D721Med (cell line): Measurements from ENCODE around the gene CDH4.

Experiments
- DNase-seq: peaks from one replicate; pipeline ENCODE4 v3.0.0; 2011; ENCODE audit warnings: low spot score; ENCODE audit not compliant: insufficient read length
- FAIRE-seq: peaks from 2 replicates; lab custom pipeline; 2011; peaks lifted over from hg19 to GRCh38; lab: Jason Lieb, UNC
- TF ChIP-seq, protein P1 (sequence below): IDR thresholded peaks from 2 replicates; pipeline ENCODE4 v1.5.1; 2012; ENCODE audit warnings: mild to moderate bottlenecking, control low read depth; ENCODE audit not compliant: insufficient read depth; ENCODE audit errors: missing control alignments

The CDH4 gene

GRCh38 chr20:61932199-61932592, 680.1 kb downstream of the CDH4 start:
- FAIRE-seq (no peak), DNase-seq (no peak)
- TF ChIP-seq, protein P1, sequence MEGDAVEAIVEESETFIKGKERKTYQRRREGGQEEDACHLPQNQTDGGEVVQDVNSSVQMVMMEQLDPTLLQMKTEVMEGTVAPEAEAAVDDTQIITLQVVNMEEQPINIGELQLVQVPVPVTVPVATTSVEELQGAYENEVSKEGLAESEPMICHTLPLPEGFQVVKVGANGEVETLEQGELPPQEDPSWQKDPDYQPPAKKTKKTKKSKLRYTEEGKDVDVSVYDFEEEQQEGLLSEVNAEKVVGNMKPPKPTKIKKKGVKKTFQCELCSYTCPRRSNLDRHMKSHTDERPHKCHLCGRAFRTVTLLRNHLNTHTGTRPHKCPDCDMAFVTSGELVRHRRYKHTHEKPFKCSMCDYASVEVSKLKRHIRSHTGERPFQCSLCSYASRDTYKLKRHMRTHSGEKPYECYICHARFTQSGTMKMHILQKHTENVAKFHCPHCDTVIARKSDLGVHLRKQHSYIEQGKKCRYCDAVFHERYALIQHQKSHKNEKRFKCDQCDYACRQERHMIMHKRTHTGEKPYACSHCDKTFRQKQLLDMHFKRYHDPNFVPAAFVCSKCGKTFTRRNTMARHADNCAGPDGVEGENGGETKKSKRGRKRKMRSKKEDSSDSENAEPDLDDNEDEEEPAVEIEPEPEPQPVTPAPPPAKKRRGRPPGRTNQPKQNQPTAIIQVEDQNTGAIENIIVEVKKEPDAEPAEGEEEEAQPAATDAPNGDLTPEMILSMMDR, result no peak

DNA sequence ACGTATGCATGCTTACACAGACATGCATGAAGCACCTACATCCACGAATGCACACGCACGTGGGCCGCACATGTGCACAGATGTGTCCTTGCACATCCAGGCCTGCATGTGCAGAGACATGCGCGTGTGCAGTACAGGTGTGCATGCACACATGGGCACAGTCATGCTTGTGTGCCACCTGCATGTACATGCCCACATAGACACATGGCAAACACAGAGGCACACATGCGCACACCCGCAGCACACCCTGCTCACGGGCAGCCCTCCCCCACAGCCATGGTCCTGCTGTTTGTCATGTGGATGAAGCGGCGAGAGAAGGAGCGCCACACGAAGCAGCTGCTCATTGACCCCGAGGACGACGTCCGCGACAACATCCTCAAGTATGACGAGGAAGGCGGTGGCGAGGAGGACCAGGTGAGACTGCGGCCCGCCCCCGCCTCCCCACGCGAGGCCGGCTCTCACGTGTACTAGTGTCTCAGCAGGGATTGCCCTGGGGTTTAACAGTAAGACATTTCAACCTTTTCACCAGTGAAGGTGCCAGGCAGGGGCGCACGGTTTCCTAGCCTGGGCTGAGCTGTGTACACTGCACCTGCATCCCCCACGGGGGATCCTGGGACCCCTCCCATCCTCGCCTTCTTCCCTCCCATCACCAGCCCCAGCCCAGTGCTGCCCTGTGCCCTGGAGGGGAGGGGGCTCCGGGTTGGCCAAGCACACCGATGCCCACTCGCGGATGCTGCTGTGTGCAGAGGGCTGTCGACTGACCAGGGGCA, 680.8 kb downstream of the CDH4 start:
- TF ChIP-seq, protein P1, result no peak
- DNase-seq (no peak), FAIRE-seq (no peak)

- FAIRE-seq, result no peak
- no peak for DNase-seq
- TF ChIP-seq, protein P1, result no peak
These were observed 681.5 kb downstream of the CDH4 start for GRCh38 chr20:61933481-61933950.

- DNase-seq, result no peak
- FAIRE-seq, result no peak
- TF ChIP-seq, protein P1, result no peak
These were observed 682.1 kb downstream of the CDH4 start for GRCh38 chr20:61933951-61934715.

DNA sequence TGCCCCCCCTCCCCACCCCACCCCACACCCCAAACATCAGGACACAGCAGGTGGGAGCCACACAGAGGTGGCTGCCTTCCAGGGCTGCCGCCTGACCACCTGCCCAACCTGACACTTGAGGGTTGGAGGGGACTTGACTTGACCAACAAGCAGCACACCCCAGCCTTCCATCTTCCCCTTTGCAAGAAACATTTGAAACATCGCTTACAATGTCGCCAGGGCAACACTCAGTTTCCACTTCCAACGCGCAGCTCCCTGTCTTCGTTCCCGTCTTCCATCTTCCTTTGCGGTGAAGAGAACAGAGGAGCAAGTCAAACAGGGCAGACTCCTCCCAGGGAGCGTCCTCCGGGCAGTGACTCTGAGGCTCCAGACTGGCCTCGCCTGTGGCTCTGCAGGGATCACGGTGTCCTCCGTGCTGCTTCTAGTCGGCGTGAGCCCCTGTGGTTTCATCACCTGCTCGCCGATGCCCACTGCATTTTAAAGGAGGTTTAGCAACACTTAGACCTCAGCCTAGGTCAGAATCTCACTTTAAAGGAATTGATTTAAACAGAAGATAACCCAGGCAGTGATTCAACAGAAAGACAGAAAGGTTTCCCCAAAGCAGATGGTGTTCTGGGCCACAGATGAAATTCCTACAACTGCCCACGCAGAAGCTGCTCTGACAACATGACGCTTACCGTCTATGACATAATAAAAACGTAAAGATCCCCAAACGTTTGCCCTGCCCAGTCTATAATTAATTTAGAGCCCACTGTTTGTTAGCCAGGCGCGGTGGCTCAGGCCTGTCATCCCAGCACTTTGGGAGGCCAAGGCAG, 682.9 kb downstream of the CDH4 start:
- TF ChIP-seq, protein P1, result no peak
- FAIRE-seq (no peak), DNase-seq (no peak)

DNA sequence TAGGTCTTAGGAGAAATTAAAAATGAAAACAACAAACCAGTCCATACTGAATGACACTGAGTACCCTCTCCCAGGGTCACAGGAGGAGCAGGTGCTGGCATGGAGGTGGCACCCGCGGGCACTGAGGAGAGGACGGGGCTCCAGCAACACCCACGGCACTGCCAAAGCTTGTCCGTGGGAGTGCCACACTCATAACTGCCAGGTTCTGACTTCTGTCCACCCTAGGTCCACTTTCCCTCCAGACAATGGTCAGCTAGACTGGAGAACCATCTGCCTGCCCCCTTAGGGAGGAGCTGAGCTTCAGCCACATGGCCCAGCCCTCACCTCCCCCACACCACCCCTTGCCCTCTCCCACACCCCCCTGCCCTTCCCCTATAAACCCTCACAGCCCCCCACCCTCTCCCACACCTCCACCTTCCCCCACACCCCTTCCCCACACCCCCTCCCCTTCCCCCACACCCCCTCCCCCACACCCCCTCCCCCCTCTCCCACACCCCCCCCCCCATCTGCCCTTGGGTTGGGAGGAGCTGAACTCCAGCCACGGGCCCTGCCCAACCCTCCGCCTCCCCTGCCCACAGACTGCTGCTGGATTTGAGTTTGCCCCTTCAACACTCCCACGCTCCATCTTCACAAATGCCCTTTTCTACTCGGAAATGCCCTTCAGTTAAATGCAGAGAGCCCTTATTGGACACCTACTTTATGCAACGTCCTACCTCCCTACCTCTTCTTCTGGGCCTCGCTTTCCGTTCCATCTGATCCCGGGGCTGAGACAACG, 684.1 kb downstream of the CDH4 start:
- TF ChIP-seq, protein P1, result no peak
- FAIRE-seq, result no peak
- DNase-seq, result no peak
